GM12874 (cell line): Measurements from ENCODE around the gene FREY1.

Experiments
- TF ChIP-seq, protein P1 (sequence below): IDR thresholded peaks from 2 replicates; pipeline ENCODE4 v1.5.1; 2011; ENCODE audit warnings: low read depth, mild to moderate bottlenecking, control low read depth, low read length, moderate library complexity; ENCODE audit not compliant: insufficient read depth

The FREY1 gene

DNA sequence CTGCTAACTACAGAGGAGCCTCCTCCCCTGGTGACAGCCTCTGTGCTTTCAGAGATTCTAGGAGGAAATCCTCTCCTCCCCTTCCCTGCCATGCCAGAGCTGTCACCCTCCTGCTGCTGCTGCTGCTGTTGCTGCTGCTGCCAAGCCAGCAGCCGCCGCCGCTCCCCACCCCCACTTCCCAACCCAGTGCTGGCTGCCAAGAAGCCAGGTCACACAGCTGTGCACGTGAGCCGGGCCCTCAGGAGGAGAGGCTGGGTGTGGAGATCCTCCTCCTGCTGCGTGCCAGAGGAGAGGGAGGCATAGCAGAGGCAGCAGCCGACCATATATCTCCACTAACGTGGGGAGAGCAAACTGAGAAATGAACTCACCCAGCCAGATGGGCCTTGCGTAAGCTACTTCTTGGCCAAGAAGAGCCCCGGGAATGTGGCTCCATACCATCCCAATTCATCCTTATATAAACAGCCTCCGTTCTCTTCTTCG is 47.4 kb downstream of the FREY1 start:
- TF ChIP-seq, protein P1, sequence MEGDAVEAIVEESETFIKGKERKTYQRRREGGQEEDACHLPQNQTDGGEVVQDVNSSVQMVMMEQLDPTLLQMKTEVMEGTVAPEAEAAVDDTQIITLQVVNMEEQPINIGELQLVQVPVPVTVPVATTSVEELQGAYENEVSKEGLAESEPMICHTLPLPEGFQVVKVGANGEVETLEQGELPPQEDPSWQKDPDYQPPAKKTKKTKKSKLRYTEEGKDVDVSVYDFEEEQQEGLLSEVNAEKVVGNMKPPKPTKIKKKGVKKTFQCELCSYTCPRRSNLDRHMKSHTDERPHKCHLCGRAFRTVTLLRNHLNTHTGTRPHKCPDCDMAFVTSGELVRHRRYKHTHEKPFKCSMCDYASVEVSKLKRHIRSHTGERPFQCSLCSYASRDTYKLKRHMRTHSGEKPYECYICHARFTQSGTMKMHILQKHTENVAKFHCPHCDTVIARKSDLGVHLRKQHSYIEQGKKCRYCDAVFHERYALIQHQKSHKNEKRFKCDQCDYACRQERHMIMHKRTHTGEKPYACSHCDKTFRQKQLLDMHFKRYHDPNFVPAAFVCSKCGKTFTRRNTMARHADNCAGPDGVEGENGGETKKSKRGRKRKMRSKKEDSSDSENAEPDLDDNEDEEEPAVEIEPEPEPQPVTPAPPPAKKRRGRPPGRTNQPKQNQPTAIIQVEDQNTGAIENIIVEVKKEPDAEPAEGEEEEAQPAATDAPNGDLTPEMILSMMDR, result no peak

DNA sequence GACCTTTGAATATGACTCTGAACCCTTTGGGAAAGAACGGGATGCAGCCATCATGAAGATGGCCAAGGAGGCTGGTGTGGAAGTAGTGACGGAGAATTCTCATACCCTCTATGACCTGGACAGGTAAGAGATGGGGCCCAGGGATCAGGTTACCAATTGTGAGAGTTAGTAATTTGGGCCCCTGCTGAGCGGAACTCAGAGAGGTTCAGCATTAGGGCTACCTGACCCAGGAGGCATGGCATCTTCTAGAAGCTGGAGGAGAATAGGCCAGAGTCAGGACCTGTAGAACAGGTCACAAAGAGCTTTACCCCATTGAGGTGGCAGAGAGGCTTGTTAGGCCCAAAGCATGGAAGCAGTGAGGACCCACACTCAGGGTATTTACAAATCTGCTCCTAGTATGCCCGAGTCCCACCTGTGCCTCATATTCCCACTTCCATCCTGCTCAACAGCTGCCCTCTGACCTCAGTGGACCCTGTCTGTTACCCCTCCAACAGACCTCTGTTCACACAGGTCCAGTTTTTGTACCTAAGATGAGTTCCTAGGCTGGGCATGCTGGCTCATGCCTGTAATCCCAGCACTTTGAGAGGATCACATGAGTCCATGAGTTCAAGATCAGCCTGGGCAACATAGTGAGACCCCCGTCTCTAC is 48.2 kb downstream of the FREY1 start:
- TF ChIP-seq, protein P1, result no peak

DNA sequence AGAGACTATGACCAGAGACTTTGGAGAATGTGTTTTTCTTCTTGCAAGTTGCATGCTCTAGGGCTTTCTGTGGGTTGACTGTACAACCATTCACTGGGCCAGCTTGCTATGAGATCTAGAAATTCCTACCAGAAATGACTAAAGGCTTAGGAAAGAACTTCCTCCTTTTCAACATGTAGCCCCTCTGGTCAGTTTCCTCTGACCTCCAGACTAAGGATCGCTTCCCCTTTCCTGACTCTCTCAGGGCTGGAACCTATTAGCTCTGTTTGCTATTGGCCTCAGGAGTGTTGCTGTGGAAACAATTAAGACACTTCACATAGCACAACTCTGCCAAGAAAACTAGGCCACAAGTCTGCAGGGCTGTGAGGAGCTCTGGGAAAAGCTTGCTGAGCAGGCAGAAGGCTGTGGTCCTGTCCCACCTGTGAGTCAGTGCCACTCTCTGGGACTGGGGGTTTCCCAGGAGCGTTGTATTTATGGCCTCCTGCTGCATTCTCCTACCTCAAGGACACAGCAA is 49.1 kb downstream of the FREY1 start:
- TF ChIP-seq, protein P1, result no peak
